Brain microvascular endothelial cell (primary cell): Measurements from ENCODE around the gene GPC5.
"Not testable (repeated sequence)": the region's sequence is repeated elsewhere in the genome, so short reads cannot be mapped to it uniquely, and the experiment has no call there.

ENCODE experiments used
- DNase-seq: peaks from one replicate; pipeline ENCODE4 v3.0.0-alpha.2; 2020
- H3K27ac ChIP-seq: fragments of 250-450 bp; sonication (Bioruptor Pico); 2 replicates; pipeline ENCODE4 v1.5.1; 2020; ENCODE audit warnings: mild to moderate bottlenecking, moderate library complexity
- H3K27me3 ChIP-seq: fragments of 250-450 bp; sonication (Bioruptor Pico); replicated peaks from 2 replicates; pipeline ENCODE4 v1.5.1; 2020; ENCODE audit warnings: mild to moderate bottlenecking
- H3K36me3 ChIP-seq: fragments of 250-450 bp; sonication (Bioruptor Pico); replicated peaks from 2 replicates; pipeline ENCODE4 v1.5.1; 2020; ENCODE audit warnings: mild to moderate bottlenecking
- H3K4me3 ChIP-seq: 2 replicates; pipeline ENCODE4 v1.5.1; 2011; ENCODE audit warnings: low read depth, mild to moderate bottlenecking, control low read depth, low read length, moderate library complexity
- CTCF ChIP-seq: IDR thresholded peaks from 2 replicates; pipeline ENCODE4 v1.5.1; 2011; ENCODE audit warnings: low read depth, mild to moderate bottlenecking, moderate library complexity, low read length, control low read depth, inconsistent platforms; ENCODE audit errors: missing control alignments
- in situ Hi-C: cut with HindIII; loops from 2 replicates; pipeline ENCODE4 v1.10.0; 2017; ENCODE audit warnings: low sequenced_read_pairs, low pct_ligation_motif_present

The GPC5 gene

GRCh38 chr13:91398413-91399188, at the start of gene GPC5:
GPC5 (plus strand) TSS chr13:91398621.
- peak within 1 kb of the TSS; percentile 61 for H3K4me3 ChIP-seq
- H3K27ac ChIP-seq, result no peak within 1 kb of the TSS
- no peak for TF ChIP-seq CTCF
- in situ Hi-C loops, result no loop called here
- H3K36me3 ChIP-seq, result no peaks in the 10 kb centered on the region
- H3K27me3 ChIP-seq, result peaks cover 49% of the 10 kb centered on the region
- DNase-seq, result peak; percentile 45

- peak; percentile 83 for TF ChIP-seq CTCF
- peaks cover 14% of the 10 kb centered on the region for H3K27me3 ChIP-seq
- peak; percentile 79 for DNase-seq
- peak overlapping the region; percentile 91 for H3K27ac ChIP-seq
- peak overlapping the region; percentile 76 for H3K4me3 ChIP-seq
- in situ Hi-C loops, result no loop called here
- H3K36me3 ChIP-seq, result peaks cover 24% of the 10 kb centered on the region
Measured at GRCh38 chr13:91348906-91349435, 49.5 kb upstream of the GPC5 start.

GRCh38 chr13:91349992-91350911, 48.2 kb upstream of the GPC5 start:
- H3K4me3 ChIP-seq, result peak overlapping the region; percentile 76
- no peak for DNase-seq
- no peak for TF ChIP-seq CTCF
- in situ Hi-C loops, result no loop called here
- peaks cover 11% of the 10 kb centered on the region for H3K27me3 ChIP-seq
- H3K36me3 ChIP-seq, result peaks cover 31% of the 10 kb centered on the region
- H3K27ac ChIP-seq, result no peak overlapping the region

- Histone ChIP-seq H3K27ac (no peak overlapping the region), H3K4me3 (peak overlapping the region; percentile 76), H3K36me3 (peaks cover 40% of the 10 kb centered on the region), H3K27me3 (peaks cover 3% of the 10 kb centered on the region)
- in situ Hi-C loops, result no loop called here
- no peak for DNase-seq
- no peak for TF ChIP-seq CTCF
Measured at GRCh38 chr13:91351123-91351522, 47.3 kb upstream of the GPC5 start.

- H3K36me3 ChIP-seq, result peaks cover 47% of the 10 kb centered on the region
- no peak overlapping the region for H3K4me3 ChIP-seq
- H3K27me3 ChIP-seq, result no peaks in the 10 kb centered on the region
- no peak for TF ChIP-seq CTCF
- DNase-seq, result no peak
- in situ Hi-C loops, result no loop called here
- no peak overlapping the region for H3K27ac ChIP-seq
Measured at GRCh38 chr13:91351980-91352379, 46.4 kb upstream of the GPC5 start.

- DNase-seq, in situ Hi-C loops: not testable (repeated sequence)
- peaks cover 53% of the 10 kb centered on the region for H3K36me3 ChIP-seq
Measured at GRCh38 chr13:91352891-91353290, 45.5 kb upstream of the GPC5 start.

More at GRCh38 chr13:91352891-91353290, 45.5 kb upstream of the GPC5 start:
- H3K27me3 ChIP-seq, H3K27ac ChIP-seq, H3K4me3 ChIP-seq: not testable (repeated sequence)
